GM18519 (cell line): Measurements from ENCODE around the gene LDHB.
"Not testable (repeated sequence)": the region's sequence is repeated elsewhere in the genome, so short reads cannot be mapped to it uniquely, and the experiment has no call there.

Experiments
- ATAC-seq: cut with Tn5 transposase; IDR thresholded peaks from one replicate; pipeline ENCODE4 v1.9.1; 2021; ENCODE audit warnings: mild to moderate bottlenecking, moderate library complexity; ENCODE audit not compliant: unreplicated experiment, low FRiP score

Gene LDHB

GRCh38 chr12:21614506-21614905 is 43.1 kb downstream of the LDHB start:
- no peak for ATAC-seq

- no peak for ATAC-seq
These were observed 43.7 kb downstream of the LDHB start for GRCh38 chr12:21613931-21614330.

GRCh38 chr12:21608196-21608595 is 49.4 kb downstream of the LDHB start:
- no peak for ATAC-seq

- no peak for ATAC-seq
These were observed 49.9 kb downstream of the LDHB start for GRCh38 chr12:21607701-21608100.

- ATAC-seq, result no peak
These were observed 51.5 kb downstream of the LDHB start for GRCh38 chr12:21606175-21606574.

GRCh38 chr12:21604245-21605101 is 53.2 kb downstream of the LDHB start, which contains the start of gene GYS2:
TSS of gene GYS2 (minus strand) at chr12:21604847. CDS start at chr12:21604592, 255 bp downstream.
- no peak for ATAC-seq

- no peak for ATAC-seq
These were observed 54.9 kb downstream of the LDHB start for GRCh38 chr12:21602774-21603173.

- ATAC-seq, result no peak
These were observed 57.4 kb downstream of the LDHB start for GRCh38 chr12:21600196-21600595.

GRCh38 chr12:21599143-21599999 is 58.3 kb downstream of the LDHB start:
- ATAC-seq, result peak; percentile 77

GRCh38 chr12:21598651-21599050 is 59.0 kb downstream of the LDHB start:
- no peak for ATAC-seq

GRCh38 chr12:21595356-21595755 is 62.3 kb downstream of the LDHB start:
- not testable (repeated sequence) for ATAC-seq

- ATAC-seq, result no peak
These were observed 72.2 kb downstream of the LDHB start for GRCh38 chr12:21585485-21585884.
